A549 (cell line): ENCODE measurements around the gene MUC6. TPM values are rescaled to one million over a fixed set of nuclear protein-coding genes. Genes with fewer than 3 reads are reported as not detected.

Experiments
- ATAC-seq, 2 experiments: fragments of 200-7000 bp in 1 of 2; fragments of >200 bp in 1 of 2; cut with Nextera tagmentation in 1 of 2; cut with Tn5 transposase in 1 of 2; 3 replicates each; pipeline versions ENCODE4 v1.8.0 to v1.9.1; 2018 to 2020; ENCODE audit warnings: mild to moderate bottlenecking in 1 of 2, moderate library complexity in 1 of 2
- CTCF ChIA-PET: fragments of 300-600 bp; sonication (Branson Sonifier 250); formaldehyde crosslinking; extraction: SDS; loops from one replicate; lab custom pipeline; 2021; ENCODE audit warnings: antibody characterized with exemption, inconsistent platforms; lab: Yijun Ruan, JAX
- POLR2A ChIA-PET: fragments of 350-600 bp; formaldehyde crosslinking; extraction: SDS; loops from one replicate; lab custom pipeline; 2021; ENCODE audit warnings: antibody characterized with exemption, inconsistent platforms; lab: Yijun Ruan, JAX
- DNase-seq, 2 experiments: peaks; one replicate each; pipeline versions ENCODE4 v3.0.0 to v3.0.0-alpha.2; 2011 to 2016; ENCODE audit warnings: low read depth in 1 of 2, low spot score in 1 of 2
- FAIRE-seq: peaks from 2 replicates; lab custom pipeline; 2011; peaks lifted over from hg19 to GRCh38; lab: Jason Lieb, UNC
- H3K27ac ChIP-seq, 2 experiments: fragments of >200 bp; sonication (Bioruptor Twin); formaldehyde crosslinking; 3 replicates each; pipeline ENCODE4 v1.5.1; 2016 to 2017
- H3K4me1 ChIP-seq: fragments of >200 bp; sonication (Bioruptor Twin); formaldehyde crosslinking; 3 replicates; pipeline ENCODE4 v1.6.1; 2016
- H3K4me2 ChIP-seq: fragments of >200 bp; sonication (Bioruptor Twin); formaldehyde crosslinking; 3 replicates; pipeline ENCODE4 v1.6.1; 2016
- H3K4me3 ChIP-seq: fragments of >200 bp; sonication (Bioruptor Twin); formaldehyde crosslinking; 3 replicates; pipeline ENCODE4 v1.5.1; 2016
- H3K9me3 ChIP-seq: fragments of >200 bp; sonication (Bioruptor Twin); formaldehyde crosslinking; 3 replicates; pipeline ENCODE4 v1.6.1; 2016
- ATOH8 ChIP-seq: fragments of 250-450 bp; sonication (Bioruptor Pico); IDR thresholded peaks from 2 replicates; pipeline ENCODE4 v1.5.0; 2020; ENCODE audit warnings: low read depth, mild to moderate bottlenecking, moderate library complexity
- BHLHE40 ChIP-seq: IDR thresholded peaks from 2 replicates; pipeline ENCODE4 v1.6.1; 2012; ENCODE audit warnings: low read depth, low read length, inconsistent platforms
- CBX2 ChIP-seq: fragments of 200-600 bp; sonication (generic); IDR thresholded peaks from 2 replicates; pipeline ENCODE4 v1.6.1; 2016; ENCODE audit warnings: low read depth, mild to moderate bottlenecking, borderline replicate concordance
- CEBPB ChIP-seq, 2 experiments: fragments of >200 bp in 1 of 2; sonication (Bioruptor Twin) in 1 of 2; formaldehyde crosslinking in 1 of 2; IDR thresholded peaks; 2 replicates each; pipeline ENCODE4 v1.6.1; 2012 to 2016
- CHD4 ChIP-seq: fragments of 200-600 bp; sonication (generic); IDR thresholded peaks from 2 replicates; pipeline ENCODE4 v1.6.1; 2016; ENCODE audit warnings: antibody characterized with exemption, mild to moderate bottlenecking, borderline replicate concordance
- E2F6 ChIP-seq: IDR thresholded peaks from 2 replicates; pipeline ENCODE4 v1.6.1; 2012; ENCODE audit warnings: low read depth, borderline replicate concordance
- EP300 ChIP-seq, 2 experiments: fragments of >200 bp; sonication (Bioruptor Twin); formaldehyde crosslinking; IDR thresholded peaks; 2 replicates in 1 of 2; 3 replicates in 1 of 2; pipeline ENCODE4 v1.6.1; 2016 to 2017
- FOSL2 ChIP-seq, 2 experiments: fragments of 450-650 bp in 1 of 2; fragments of >200 bp in 1 of 2; sonication (Bioruptor Twin) in 1 of 2; formaldehyde crosslinking; IDR thresholded peaks; 2 replicates each; pipeline versions ENCODE4 v1.5.0 to v1.6.1; 2016 to 2020; ENCODE audit warnings: mild to moderate bottlenecking in 1 of 2, moderate library complexity in 1 of 2
- HES2 ChIP-seq: fragments of >200 bp; sonication (Bioruptor Twin); formaldehyde crosslinking; IDR thresholded peaks from 2 replicates; pipeline ENCODE4 v1.6.1; 2016
- JUNB ChIP-seq: fragments of >200 bp; sonication (Bioruptor Twin); formaldehyde crosslinking; IDR thresholded peaks from 2 replicates; pipeline ENCODE4 v1.6.1; 2016
- MYC ChIP-seq: IDR thresholded peaks from 2 replicates; pipeline ENCODE4 v1.6.1; 2012; ENCODE audit warnings: mild to moderate bottlenecking, inconsistent platforms, low read length, improper control_type of control experiment, borderline replicate concordance
- RAD21 ChIP-seq, 2 experiments: fragments of >200 bp in 1 of 2; sonication (Bioruptor Twin) in 1 of 2; formaldehyde crosslinking in 1 of 2; IDR thresholded peaks in 1 of 2; conservative IDR thresholded peaks in 1 of 2; 2 replicates in 1 of 2; 3 replicates in 1 of 2; pipeline ENCODE4 v1.6.1; 2012 to 2018; ENCODE audit warnings: inconsistent platforms in 1 of 2
- REST ChIP-seq: fragments of 200-600 bp; sonication (generic); IDR thresholded peaks from 2 replicates; pipeline ENCODE4 v1.6.1; 2016; ENCODE audit warnings: antibody characterized with exemption, mild to moderate bottlenecking, moderate library complexity
- SREBF2 ChIP-seq: fragments of 450-650 bp; IDR thresholded peaks from 2 replicates; pipeline ENCODE4 v1.6.1; 2014; ENCODE audit warnings: mild to moderate bottlenecking, moderate library complexity
- ZFP36 ChIP-seq: fragments of 450-650 bp; IDR thresholded peaks from 2 replicates; pipeline ENCODE4 v1.6.1; 2014; ENCODE audit warnings: borderline replicate concordance; ENCODE audit not compliant: partially characterized antibody
- ZNF302 ChIP-seq: fragments of 250-450 bp; sonication (Bioruptor Pico); IDR thresholded peaks from 2 replicates; pipeline ENCODE4 v1.9.0; 2021; ENCODE audit warnings: inconsistent platforms, mild to moderate bottlenecking, moderate library complexity
- WGBS: methylation state at CpG from one replicate; pipeline ENCODE4 v1.1.6; 2017; ENCODE audit errors: missing lambda C conversion rate; 5-methylcytosine and 5-hydroxymethylcytosine counted together
- polyA plus RNA-seq, 4 experiments: library from polyadenylated mRNA; depleted of rRNA in 3 of 4; stranded (reverse); fragments of >200 nt; fragmentation: RNase III in 1 of 4; extraction: RNeasy Plus Mini Kit Qiagen cat#74134 plus additional on column Dnase treatment in 1 of 4; gene quantifications; 2 replicates in 3 of 4; 3 replicates in 1 of 4; pipeline ENCODE4 v1.2.3, GENCODE V29; 2011 to 2017
- TF ChIP-seq, protein P1 (sequence below): IDR thresholded peaks from 2 replicates; pipeline ENCODE4 v1.6.1; 2012
- TF ChIP-seq, protein P2 (sequence below): fragments of 150-350 bp; IDR thresholded peaks from 2 replicates; pipeline ENCODE4 v1.6.1; 2014; ENCODE audit warnings: low read depth, mild to moderate bottlenecking, low read length
- TF ChIP-seq, protein P3 (sequence below): fragments of 250-450 bp; sonication (Bioruptor Pico); IDR thresholded peaks from 2 replicates; pipeline ENCODE4 v1.5.0; 2021; ENCODE audit warnings: mild to moderate bottlenecking, moderate library complexity, borderline replicate concordance

The MUC6 gene
- polyA plus RNA-seq, 2 of the 4 experiments (the other 2 are of a cell fraction) = not detected

- TF ChIP-seq ZNF302 (CRISPR knock-in tag) = no peak
- no peak for TF ChIP-seq RAD21 (conservative IDR thresholded peaks at IDR 0.05 in 1 of 2, IDR thresholded peaks at IDR 0.05 in 1 of 2)
Measured at GRCh38 chr11:1002406-1002984, 34.0 kb downstream of the MUC6 start (continued).

GRCh38 chr11:1001617-1002405 lies 34.7 kb downstream of the MUC6 start:
- POLR2A ChIA-PET = no interaction called here
- Histone ChIP-seq H3K4me1 (no peaks in the 10 kb centered on the region), H3K4me3 (no peak overlapping the region), H3K4me2 (no peak overlapping the region), H3K9me3 (no peaks in the 10 kb centered on the region), H3K27ac (no peak overlapping the region)
- CTCF ChIA-PET = no interaction called here
- no peak for DNase-seq
- ATAC-seq = peak in 1 of 2 experiments; percentile 13; a peak in 1 of 6 replicates
- WGBS = 92% methylated on average over 30 of the region's 32 CpGs
- no peak for FAIRE-seq
- no peak for TF ChIP-seq CEBPB (IDR thresholded peaks at IDR 0.05)
- no peak for TF ChIP-seq FOSL2 (IDR thresholded peaks at IDR 0.05)
- no peak for TF ChIP-seq FOSL2 (CRISPR knock-in tag; IDR thresholded peaks at IDR 0.05)
- no peak for TF ChIP-seq REST
- no peak for TF ChIP-seq EP300 (IDR thresholded peaks at IDR 0.05)
- TF ChIP-seq HES2 = no peak
- TF ChIP-seq MYC = no peak
- TF ChIP-seq CBX2 = no peak
- TF ChIP-seq, protein P1, sequence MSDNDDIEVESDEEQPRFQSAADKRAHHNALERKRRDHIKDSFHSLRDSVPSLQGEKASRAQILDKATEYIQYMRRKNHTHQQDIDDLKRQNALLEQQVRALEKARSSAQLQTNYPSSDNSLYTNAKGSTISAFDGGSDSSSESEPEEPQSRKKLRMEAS = no peak
- no peak for TF ChIP-seq JUNB
- TF ChIP-seq ATOH8 = no peak

GRCh38 chr11:1000357-1001278 lies 35.9 kb downstream of the MUC6 start:
- ChIA-PET CTCF (no interaction called here), POLR2A (interaction anchor here (0.7 kb wide), 1 partner anchor 60 kb away, joined by 3 read pairs; no protein-coding TSS in a partner anchor)
- no peak overlapping the region for H3K4me2 ChIP-seq
- ATAC-seq (no peak), DNase-seq (no peak), FAIRE-seq (no peak)
- 93% methylated on average over 26 of the region's 38 CpGs for WGBS
- H3K4me3 ChIP-seq = no peak overlapping the region
- H3K9me3 ChIP-seq = no peaks in the 10 kb centered on the region
- H3K27ac ChIP-seq = 0 out of 6 replicates have a peak overlapping the region, but pooled peaks of 1 of the 2 experiments have one; percentile 7
- H3K4me1 ChIP-seq = no peaks in the 10 kb centered on the region
- no peak for TF ChIP-seq BHLHE40
- TF ChIP-seq, protein P2, sequence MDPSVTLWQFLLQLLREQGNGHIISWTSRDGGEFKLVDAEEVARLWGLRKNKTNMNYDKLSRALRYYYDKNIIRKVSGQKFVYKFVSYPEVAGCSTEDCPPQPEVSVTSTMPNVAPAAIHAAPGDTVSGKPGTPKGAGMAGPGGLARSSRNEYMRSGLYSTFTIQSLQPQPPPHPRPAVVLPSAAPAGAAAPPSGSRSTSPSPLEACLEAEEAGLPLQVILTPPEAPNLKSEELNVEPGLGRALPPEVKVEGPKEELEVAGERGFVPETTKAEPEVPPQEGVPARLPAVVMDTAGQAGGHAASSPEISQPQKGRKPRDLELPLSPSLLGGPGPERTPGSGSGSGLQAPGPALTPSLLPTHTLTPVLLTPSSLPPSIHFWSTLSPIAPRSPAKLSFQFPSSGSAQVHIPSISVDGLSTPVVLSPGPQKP = no peak
- TF ChIP-seq E2F6 = no peak
- TF ChIP-seq, protein P3, sequence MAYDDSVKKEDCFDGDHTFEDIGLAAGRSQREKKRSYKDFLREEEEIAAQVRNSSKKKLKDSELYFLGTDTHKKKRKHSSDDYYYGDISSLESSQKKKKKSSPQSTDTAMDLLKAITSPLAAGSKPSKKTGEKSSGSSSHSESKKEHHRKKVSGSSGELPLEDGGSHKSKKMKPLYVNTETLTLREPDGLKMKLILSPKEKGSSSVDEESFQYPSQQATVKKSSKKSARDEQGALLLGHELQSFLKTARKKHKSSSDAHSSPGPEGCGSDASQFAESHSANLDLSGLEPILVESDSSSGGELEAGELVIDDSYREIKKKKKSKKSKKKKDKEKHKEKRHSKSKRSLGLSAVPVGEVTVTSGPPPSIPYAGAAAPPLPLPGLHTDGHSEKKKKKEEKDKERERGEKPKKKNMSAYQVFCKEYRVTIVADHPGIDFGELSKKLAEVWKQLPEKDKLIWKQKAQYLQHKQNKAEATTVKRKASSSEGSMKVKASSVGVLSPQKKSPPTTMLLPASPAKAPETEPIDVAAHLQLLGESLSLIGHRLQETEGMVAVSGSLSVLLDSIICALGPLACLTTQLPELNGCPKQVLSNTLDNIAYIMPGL = no peak
- TF ChIP-seq CHD4 = no peak
- no peak for TF ChIP-seq SREBF2
- TF ChIP-seq CBX2 = no peak
- TF ChIP-seq ZFP36 = no peak
- no peak for TF ChIP-seq JUNB
- no peak for TF ChIP-seq EP300 (IDR thresholded peaks at IDR 0.05)
- TF ChIP-seq FOSL2 (IDR thresholded peaks at IDR 0.05) = no peak
- no peak for TF ChIP-seq FOSL2 (CRISPR knock-in tag; IDR thresholded peaks at IDR 0.05)
